OCI-LY1 (cell line): Measurements from ENCODE around the gene SLU7.

Experiments
- H2AFZ ChIP-seq: fragments of 200-600 bp; sonication (generic), shearing (Covaris generic); 2 replicates; pipeline ENCODE4 v1.6.0; 2014; ENCODE audit warnings: antibody characterized with exemption, mild to moderate bottlenecking, low read length
- H3F3A ChIP-seq: fragments of 200-600 bp; sonication (generic), shearing (Covaris generic); 2 replicates; pipeline ENCODE4 v1.6.0; 2014; ENCODE audit warnings: mild to moderate bottlenecking, antibody characterized with exemption, low read length, moderate library complexity; ENCODE audit not compliant: insufficient read depth
- H3K27ac ChIP-seq: fragments of 200-600 bp; sonication (generic); 2 replicates; pipeline ENCODE4 v1.5.1; 2014; ENCODE audit warnings: low read length, mixed run types, mild to moderate bottlenecking, low read depth; ENCODE audit not compliant: poor library complexity, severe bottlenecking
- H3K27me3 ChIP-seq: fragments of 200-600 bp; sonication (generic); 2 replicates; pipeline ENCODE4 v1.6.0; 2014; ENCODE audit warnings: antibody characterized with exemption, mild to moderate bottlenecking, low read length, moderate library complexity; ENCODE audit not compliant: insufficient read depth
- H3K36me3 ChIP-seq: fragments of 200-600 bp; sonication (generic); 2 replicates; pipeline ENCODE4 v1.6.1; 2014; ENCODE audit warnings: mild to moderate bottlenecking, antibody characterized with exemption, low read length, moderate library complexity, mixed read lengths; ENCODE audit not compliant: insufficient read depth
- H3K4me1 ChIP-seq: fragments of 200-600 bp; sonication (generic); 2 replicates; pipeline ENCODE4 v1.5.1; 2014; ENCODE audit warnings: mild to moderate bottlenecking, low read length, moderate library complexity; ENCODE audit not compliant: insufficient read depth, severe bottlenecking
- H3K4me2 ChIP-seq: fragments of 200-600 bp; sonication (generic), shearing (Covaris generic); 2 replicates; pipeline ENCODE4 v1.6.1; 2014; ENCODE audit warnings: low read length
- H3K4me3 ChIP-seq: fragments of 200-600 bp; sonication (generic); 2 replicates; pipeline ENCODE4 v1.5.1; 2014; ENCODE audit warnings: low read length, low read depth, mild to moderate bottlenecking, mixed read lengths; ENCODE audit not compliant: poor library complexity, severe bottlenecking
- H3K79me2 ChIP-seq: fragments of 200-600 bp; shearing (Covaris generic); 2 replicates; pipeline ENCODE4 v1.6.1; 2016; ENCODE audit warnings: mixed run types, low read length, mixed read lengths; ENCODE audit not compliant: insufficient read depth
- H3K9ac ChIP-seq: fragments of 200-600 bp; sonication (generic), shearing (Covaris generic); 2 replicates; pipeline ENCODE4 v1.6.1; 2014; ENCODE audit warnings: mild to moderate bottlenecking, low read length, mixed read lengths
- H3K9me2 ChIP-seq: fragments of 200-600 bp; sonication (generic), shearing (Covaris generic); 2 replicates; pipeline ENCODE4 v1.6.1; 2014; ENCODE audit warnings: low read depth, mild to moderate bottlenecking, low read length, mixed read lengths
- H3K9me3 ChIP-seq: fragments of 200-600 bp; shearing (Covaris generic); 2 replicates; pipeline ENCODE4 v1.6.1; 2014; ENCODE audit warnings: low read length, mixed read lengths
- H4K20me1 ChIP-seq: fragments of 200-600 bp; sonication (generic), shearing (Covaris generic); 2 replicates; pipeline ENCODE4 v1.6.0; 2016; ENCODE audit warnings: mild to moderate bottlenecking, low read length; ENCODE audit not compliant: insufficient read depth
- EZH2 ChIP-seq: fragments of 200-600 bp; sonication (generic), shearing (Covaris generic); IDR thresholded peaks from 2 replicates; pipeline ENCODE4 v1.8.0; 2017; ENCODE audit warnings: borderline replicate concordance, mixed run types, mild to moderate bottlenecking, antibody characterized with exemption, low read length, moderate library complexity, mixed read lengths
- TF ChIP-seq, protein P1 (sequence below): fragments of 200-600 bp; sonication (generic), shearing (Covaris generic); IDR thresholded peaks from 2 replicates; pipeline ENCODE4 v1.5.1; 2017; ENCODE audit warnings: mild to moderate bottlenecking, antibody characterized with exemption, low read length, moderate library complexity, mixed read lengths

The SLU7 gene

DNA sequence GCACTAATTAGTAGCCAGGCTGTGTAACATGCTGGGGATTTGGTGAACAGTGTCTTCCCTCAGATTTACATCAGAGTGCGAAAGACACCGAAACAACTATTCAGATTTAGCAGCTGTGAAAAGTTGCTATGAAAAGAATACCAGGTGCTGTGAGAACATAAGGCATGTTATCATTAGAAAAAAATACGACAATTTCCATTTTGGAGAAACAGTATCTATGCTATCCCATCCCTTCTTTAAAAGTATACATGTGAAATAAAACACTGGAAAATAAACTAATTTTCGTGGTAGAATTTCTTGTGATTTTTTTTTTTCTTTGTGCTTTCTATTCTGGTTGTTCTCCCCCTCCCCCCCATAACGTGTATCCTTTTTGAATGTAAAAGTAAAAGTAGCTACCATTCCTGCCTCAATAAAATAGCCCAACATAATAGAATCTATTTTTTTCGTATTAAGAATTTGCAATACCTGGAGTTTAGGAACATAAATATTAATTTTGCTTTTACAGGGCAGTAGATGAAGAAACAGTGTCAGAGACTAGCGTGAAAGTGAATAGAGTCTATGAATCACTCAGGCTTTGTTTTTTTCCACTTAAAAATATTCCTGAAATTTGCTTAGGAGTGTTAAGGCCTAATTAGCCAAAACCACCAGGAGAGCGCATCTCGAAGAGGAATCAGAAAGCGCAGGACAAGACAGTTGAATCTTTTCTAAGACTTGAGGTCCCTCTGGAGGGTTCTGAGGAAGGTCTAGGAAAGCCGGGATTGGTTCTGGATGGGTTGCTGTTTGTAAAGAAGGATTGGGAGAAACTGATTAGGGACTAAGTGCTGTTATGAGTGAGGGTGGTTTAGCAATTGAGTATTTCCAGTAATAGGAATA is 813 bp upstream of the SLU7 start:
- Histone ChIP-seq H3F3A (no peaks in the 10 kb centered on the region), H3K9ac (peak overlapping the region; percentile 80), H3K27me3 (no peaks in the 10 kb centered on the region), H3K4me1 (peaks cover 66% of the 10 kb centered on the region), H3K36me3 (peaks cover 36% of the 10 kb centered on the region; the same call in 1 of the 2 replicates), H3K9me2 (no peaks in the 10 kb centered on the region), H3K4me2 (peak overlapping the region; percentile 72), H3K4me3 (peak overlapping the region; percentile 90), H3K79me2 (peaks cover 49% of the 10 kb centered on the region), H3K27ac (peak overlapping the region; percentile 93), H3K9me3 (no peaks in the 10 kb centered on the region), H2AFZ (peak overlapping the region; percentile 27; the same call in 1 of the 2 replicates), H4K20me1 (no peaks in the 10 kb centered on the region)
- no peak for TF ChIP-seq EZH2
- TF ChIP-seq, protein P1, sequence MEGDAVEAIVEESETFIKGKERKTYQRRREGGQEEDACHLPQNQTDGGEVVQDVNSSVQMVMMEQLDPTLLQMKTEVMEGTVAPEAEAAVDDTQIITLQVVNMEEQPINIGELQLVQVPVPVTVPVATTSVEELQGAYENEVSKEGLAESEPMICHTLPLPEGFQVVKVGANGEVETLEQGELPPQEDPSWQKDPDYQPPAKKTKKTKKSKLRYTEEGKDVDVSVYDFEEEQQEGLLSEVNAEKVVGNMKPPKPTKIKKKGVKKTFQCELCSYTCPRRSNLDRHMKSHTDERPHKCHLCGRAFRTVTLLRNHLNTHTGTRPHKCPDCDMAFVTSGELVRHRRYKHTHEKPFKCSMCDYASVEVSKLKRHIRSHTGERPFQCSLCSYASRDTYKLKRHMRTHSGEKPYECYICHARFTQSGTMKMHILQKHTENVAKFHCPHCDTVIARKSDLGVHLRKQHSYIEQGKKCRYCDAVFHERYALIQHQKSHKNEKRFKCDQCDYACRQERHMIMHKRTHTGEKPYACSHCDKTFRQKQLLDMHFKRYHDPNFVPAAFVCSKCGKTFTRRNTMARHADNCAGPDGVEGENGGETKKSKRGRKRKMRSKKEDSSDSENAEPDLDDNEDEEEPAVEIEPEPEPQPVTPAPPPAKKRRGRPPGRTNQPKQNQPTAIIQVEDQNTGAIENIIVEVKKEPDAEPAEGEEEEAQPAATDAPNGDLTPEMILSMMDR, result no peak

- Histone ChIP-seq H3K79me2 (no peaks in the 10 kb centered on the region), H3F3A (no peaks in the 10 kb centered on the region), H3K9me3 (no peaks in the 10 kb centered on the region), H3K36me3 (peaks cover 29% of the 10 kb centered on the region), H4K20me1 (no peaks in the 10 kb centered on the region), H3K27ac (no peak within 1 kb of the TSS), H3K9ac (peak within 1 kb of the TSS; percentile 84), H3K27me3 (no peaks in the 10 kb centered on the region), H3K9me2 (no peaks in the 10 kb centered on the region), H3K4me2 (peak within 1 kb of the TSS; percentile 88), H2AFZ (peak within 1 kb of the TSS; percentile 83), H3K4me1 (peaks cover 15% of the 10 kb centered on the region), H3K4me3 (peak within 1 kb of the TSS; percentile 90)
- TF ChIP-seq EZH2, result no peak
- TF ChIP-seq, protein P1, result no peak
Measured at GRCh38 chr5:160399402-160400353, 19.2 kb downstream of the SLU7 start, which contains the start of gene FAM200C. TSS of gene FAM200C (minus strand) at chr5:160400054. CDS start at chr5:160395490, 4,564 bp downstream.

GRCh38 chr5:160398806-160399205 is 20.1 kb downstream of the SLU7 start:
- peak overlapping the region; percentile 84; the same call in 1 of the 2 replicates for H3K9ac ChIP-seq
- peak overlapping the region; percentile 88 for H3K4me2 ChIP-seq
- H3K9me2 ChIP-seq, result no peaks in the 10 kb centered on the region
- H4K20me1 ChIP-seq, result no peaks in the 10 kb centered on the region
- no peak overlapping the region for H2AFZ ChIP-seq
- peaks cover 21% of the 10 kb centered on the region for H3K36me3 ChIP-seq
- peaks cover 15% of the 10 kb centered on the region for H3K4me1 ChIP-seq
- H3K4me3 ChIP-seq, result peak overlapping the region; percentile 90
- no peaks in the 10 kb centered on the region for H3K9me3 ChIP-seq
- no peaks in the 10 kb centered on the region for H3K27me3 ChIP-seq
- no peak for TF ChIP-seq EZH2
- TF ChIP-seq, protein P1, result no peak
- H3F3A ChIP-seq, result no peaks in the 10 kb centered on the region
- H3K79me2 ChIP-seq, result no peaks in the 10 kb centered on the region
- no peak overlapping the region for H3K27ac ChIP-seq
